Progenitor cell of endocrine pancreas (in vitro differentiated cells): ENCODE results near the gene SDK2. TPM values are rescaled to one million over a fixed set of nuclear protein-coding genes. Genes with fewer than 3 reads are reported as not detected.
A peak's percentile ranks its signal among the peaks of the same experiment; 100 is the strongest.

Experiments
- DNase-seq: peaks from one replicate; pipeline ENCODE4 v3.0.0; 2021; ENCODE audit warnings: low spot score; ENCODE audit not compliant: unreplicated experiment
- H3K27ac Mint-ChIP-seq: 2 replicates; pipeline ENCODE4 v1.8.0; 2021; ENCODE audit warnings: mild to moderate bottlenecking, moderate library complexity, mixed read lengths
- H3K27me3 Mint-ChIP-seq: 2 replicates; pipeline ENCODE4 v1.8.0; 2021; ENCODE audit warnings: mixed read lengths
- H3K36me3 Mint-ChIP-seq: 2 replicates; pipeline ENCODE4 v1.8.0; 2022; ENCODE audit warnings: mixed read lengths; ENCODE audit not compliant: insufficient read depth
- H3K4me1 Mint-ChIP-seq: 2 replicates; pipeline ENCODE4 v1.8.0; 2021; ENCODE audit warnings: low read depth, mixed read lengths
- H3K4me3 Mint-ChIP-seq: 2 replicates; pipeline ENCODE4 v1.8.0; 2021; ENCODE audit warnings: low read depth, mild to moderate bottlenecking, moderate library complexity, mixed read lengths
- H3K9me3 Mint-ChIP-seq: 2 replicates; pipeline ENCODE4 v1.8.0; 2021; ENCODE audit warnings: low read depth, mixed read lengths
- total RNA-seq: library from RNA; stranded (reverse); gene quantifications from 2 replicates; pipeline ENCODE4 v1.2.1, GENCODE V29; 2021
- TF ChIP-seq, protein P1 (sequence below): fragments of 200-600 bp; sonication (generic); IDR thresholded peaks from one replicate; pipeline ENCODE4 v1.5.0; 2021; ENCODE audit warnings: antibody characterized with exemption, mild to moderate bottlenecking; ENCODE audit not compliant: unreplicated experiment

SDK2 gene
- total RNA-seq, 1 donor from 2014 or later = 6.7 TPM

GRCh38 chr17:73648543-73648820 is 4.2 kb upstream of the SDK2 start:
- H3K4me3 Mint-ChIP-seq = no peak overlapping the region
- peaks cover 4% of the 10 kb centered on the region for H3K9me3 Mint-ChIP-seq
- DNase-seq = no peak
- H3K36me3 Mint-ChIP-seq = no peaks in the 10 kb centered on the region
- H3K27me3 Mint-ChIP-seq = peaks cover 51% of the 10 kb centered on the region
- H3K27ac Mint-ChIP-seq = no peak overlapping the region
- TF ChIP-seq, protein P1, sequence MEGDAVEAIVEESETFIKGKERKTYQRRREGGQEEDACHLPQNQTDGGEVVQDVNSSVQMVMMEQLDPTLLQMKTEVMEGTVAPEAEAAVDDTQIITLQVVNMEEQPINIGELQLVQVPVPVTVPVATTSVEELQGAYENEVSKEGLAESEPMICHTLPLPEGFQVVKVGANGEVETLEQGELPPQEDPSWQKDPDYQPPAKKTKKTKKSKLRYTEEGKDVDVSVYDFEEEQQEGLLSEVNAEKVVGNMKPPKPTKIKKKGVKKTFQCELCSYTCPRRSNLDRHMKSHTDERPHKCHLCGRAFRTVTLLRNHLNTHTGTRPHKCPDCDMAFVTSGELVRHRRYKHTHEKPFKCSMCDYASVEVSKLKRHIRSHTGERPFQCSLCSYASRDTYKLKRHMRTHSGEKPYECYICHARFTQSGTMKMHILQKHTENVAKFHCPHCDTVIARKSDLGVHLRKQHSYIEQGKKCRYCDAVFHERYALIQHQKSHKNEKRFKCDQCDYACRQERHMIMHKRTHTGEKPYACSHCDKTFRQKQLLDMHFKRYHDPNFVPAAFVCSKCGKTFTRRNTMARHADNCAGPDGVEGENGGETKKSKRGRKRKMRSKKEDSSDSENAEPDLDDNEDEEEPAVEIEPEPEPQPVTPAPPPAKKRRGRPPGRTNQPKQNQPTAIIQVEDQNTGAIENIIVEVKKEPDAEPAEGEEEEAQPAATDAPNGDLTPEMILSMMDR = no peak
- peaks cover 4% of the 10 kb centered on the region for H3K4me1 Mint-ChIP-seq

DNA sequence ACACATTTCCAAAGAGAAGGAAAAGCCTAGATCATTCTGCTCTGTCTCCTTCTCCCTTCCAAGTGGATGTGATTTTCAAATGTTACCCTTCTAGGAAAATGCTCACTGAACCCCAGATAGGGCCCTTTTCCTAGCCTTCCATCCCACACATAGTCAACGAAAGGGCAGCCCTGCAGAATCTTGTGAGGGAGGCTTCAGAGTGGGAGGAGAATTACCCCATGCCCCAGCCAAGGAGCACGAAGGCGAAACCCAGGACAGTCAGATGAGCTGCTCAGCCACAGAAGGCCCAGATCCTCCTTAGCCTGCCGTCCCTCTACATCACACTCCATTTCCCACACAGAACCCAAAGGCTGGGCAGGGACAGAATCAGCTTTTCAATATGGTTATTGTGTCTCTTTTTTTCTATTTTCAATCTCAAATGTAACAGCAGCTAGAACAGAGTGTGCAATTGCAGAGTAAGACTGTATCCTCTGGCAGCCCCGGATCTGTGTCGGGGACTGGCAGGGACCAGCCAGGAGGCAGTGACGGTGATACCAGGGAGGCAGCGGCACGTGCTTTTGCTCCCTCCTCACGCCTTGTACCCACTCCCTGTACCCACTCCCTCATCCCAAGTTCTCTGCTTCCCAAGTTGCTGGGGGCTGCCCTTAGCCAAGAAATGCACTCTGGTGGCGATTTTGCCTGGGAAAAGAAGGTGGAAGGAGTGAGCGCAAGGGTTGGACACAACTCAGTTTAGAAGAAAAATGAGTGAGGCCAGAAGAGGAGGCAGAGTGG is 3.7 kb upstream of the SDK2 start:
- no peaks in the 10 kb centered on the region for H3K36me3 Mint-ChIP-seq
- H3K4me1 Mint-ChIP-seq = peaks cover 6% of the 10 kb centered on the region
- H3K4me3 Mint-ChIP-seq = no peak overlapping the region
- H3K27ac Mint-ChIP-seq = no peak overlapping the region
- DNase-seq = no peak
- no peaks in the 10 kb centered on the region for H3K9me3 Mint-ChIP-seq
- TF ChIP-seq, protein P1 = no peak
- H3K27me3 Mint-ChIP-seq = peaks cover 48% of the 10 kb centered on the region

DNA sequence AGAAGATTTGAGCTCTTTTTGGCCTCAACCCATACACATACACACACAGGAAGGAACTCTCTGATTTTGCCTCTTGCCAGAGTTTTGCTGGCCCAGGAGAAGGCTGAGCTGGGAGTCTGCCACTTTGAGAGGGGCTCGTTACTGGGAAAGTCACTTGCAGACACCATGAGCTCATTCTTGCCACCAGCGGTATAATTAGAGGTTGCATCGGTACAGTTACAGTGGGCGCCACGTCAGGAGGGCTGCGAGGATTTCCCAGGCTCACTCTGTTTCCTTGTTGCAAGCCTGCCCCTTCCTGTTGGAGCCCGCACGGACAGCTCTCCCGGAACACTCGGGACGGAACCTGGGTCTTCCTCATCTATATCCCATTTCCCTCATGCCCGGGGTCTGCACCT is 3.1 kb upstream of the SDK2 start:
- H3K36me3 Mint-ChIP-seq = no peaks in the 10 kb centered on the region
- H3K4me1 Mint-ChIP-seq = peaks cover 9% of the 10 kb centered on the region
- no peaks in the 10 kb centered on the region for H3K9me3 Mint-ChIP-seq
- TF ChIP-seq, protein P1 = no peak
- peaks cover 52% of the 10 kb centered on the region for H3K27me3 Mint-ChIP-seq
- DNase-seq = no peak
- H3K4me3 Mint-ChIP-seq = no peak overlapping the region
- no peak overlapping the region for H3K27ac Mint-ChIP-seq

GRCh38 chr17:73646409-73647300 is 2.4 kb upstream of the SDK2 start:
- H3K9me3 Mint-ChIP-seq = no peaks in the 10 kb centered on the region
- peaks cover 57% of the 10 kb centered on the region for H3K27me3 Mint-ChIP-seq
- no peak for DNase-seq
- TF ChIP-seq, protein P1 = peak; percentile 43
- H3K4me3 Mint-ChIP-seq = peak overlapping the region; percentile 57
- no peak overlapping the region for H3K27ac Mint-ChIP-seq
- no peaks in the 10 kb centered on the region for H3K36me3 Mint-ChIP-seq
- peaks cover 13% of the 10 kb centered on the region for H3K4me1 Mint-ChIP-seq

GRCh38 chr17:73645050-73645871 is 1.0 kb upstream of the SDK2 start:
- Mint-ChIP-seq H3K27ac (no peak overlapping the region), H3K36me3 (no peaks in the 10 kb centered on the region), H3K9me3 (no peaks in the 10 kb centered on the region), H3K4me1 (peaks cover 20% of the 10 kb centered on the region), H3K27me3 (peaks cover 64% of the 10 kb centered on the region), H3K4me3 (peak overlapping the region; percentile 72)
- DNase-seq = peak; percentile 52
- TF ChIP-seq, protein P1 = peak; percentile 54
